Smooth muscle cell (in vitro differentiated cells): ENCODE data around the gene FAM222B. TPM values are rescaled to one million over a fixed set of nuclear protein-coding genes. Genes with fewer than 3 reads are reported as not detected.
A peak's percentile ranks its signal among the peaks of the same experiment; 100 is the strongest.

Experiments used
- DNase-seq: peaks from one replicate; lab custom pipeline; 2025; ENCODE audit not compliant: unreplicated experiment; lab: John Stamatoyannopoulos, UW
- H2AFZ ChIP-seq: fragments of 200-600 bp; sonication (generic); 2 replicates; pipeline ENCODE4 v1.6.0; 2016; ENCODE audit warnings: antibody characterized with exemption, low read depth, mild to moderate bottlenecking
- H3F3A ChIP-seq: fragments of 200-600 bp; sonication (generic); 2 replicates; pipeline ENCODE4 v1.6.0; 2017; ENCODE audit warnings: antibody characterized with exemption, low read depth
- H3K27ac ChIP-seq: fragments of 200-600 bp; sonication (generic); 2 replicates; pipeline ENCODE4 v1.5.1; 2016; ENCODE audit warnings: low read depth, mild to moderate bottlenecking
- H3K27me3 ChIP-seq: fragments of 200-600 bp; sonication (generic); 2 replicates; pipeline ENCODE4 v1.6.1; 2016; ENCODE audit warnings: low read depth, mild to moderate bottlenecking
- H3K36me3 ChIP-seq: fragments of 200-600 bp; sonication (generic); 2 replicates; pipeline ENCODE4 v1.5.1; 2016; ENCODE audit warnings: low read depth
- H3K4me1 ChIP-seq: fragments of 200-600 bp; sonication (generic); 2 replicates; pipeline ENCODE4 v1.5.1; 2016; ENCODE audit warnings: low read depth
- H3K4me2 ChIP-seq: fragments of 200-600 bp; sonication (generic); 2 replicates; pipeline ENCODE4 v1.6.0; 2016; ENCODE audit warnings: mild to moderate bottlenecking
- H3K4me3 ChIP-seq: fragments of 200-600 bp; sonication (generic); 2 replicates; pipeline ENCODE4 v1.5.1; 2016; ENCODE audit warnings: mild to moderate bottlenecking
- H3K79me2 ChIP-seq: fragments of 200-600 bp; sonication (generic); 2 replicates; pipeline ENCODE4 v1.6.0; 2016; ENCODE audit warnings: low read depth, mild to moderate bottlenecking
- H3K9ac ChIP-seq: fragments of 200-600 bp; sonication (generic); 2 replicates; pipeline ENCODE4 v1.6.0; 2016; ENCODE audit warnings: low read depth
- H3K9me3 ChIP-seq: fragments of 200-600 bp; sonication (generic); replicated peaks from 2 replicates; pipeline ENCODE4 v1.5.1; 2016; ENCODE audit warnings: low read depth
- H4K20me1 ChIP-seq: fragments of 200-600 bp; sonication (generic); 2 replicates; pipeline ENCODE4 v1.6.0; 2016; ENCODE audit warnings: low read depth
- CTCF ChIP-seq: fragments of 200-600 bp; sonication (generic); IDR thresholded peaks from 2 replicates; pipeline ENCODE4 v1.5.1; 2017; ENCODE audit warnings: borderline replicate concordance, mild to moderate bottlenecking, antibody characterized with exemption; ENCODE audit not compliant: insufficient read depth, poor library complexity, severe bottlenecking
- WGBS: methylation state at CpG from one replicate; pipeline ENCODE4 v1.1.7; 2016; ENCODE audit warnings: low lambda C conversion rate; 5-methylcytosine and 5-hydroxymethylcytosine counted together
- polyA plus RNA-seq: library from polyadenylated mRNA; unstranded; fragments of >200 nt; fragmentation: Nextera tagmentation; extraction: Ambion mirVana; gene quantifications from 2 replicates; pipeline ENCODE4 v1.2.1, GENCODE V29; 2016
- total RNA-seq: library from RNA; depleted of rRNA; stranded (reverse); fragments of >200 nt; gene quantifications from 2 replicates; pipeline ENCODE4 v1.2.3, GENCODE V29; 2014

FAM222B gene
- total and polyA plus RNA-seq, 2 experiments from 2014 or later, result 20.5 to 28.0 TPM

- H3K9ac ChIP-seq, result no peak overlapping the region
- H3K9me3 ChIP-seq, result no peaks in the 10 kb centered on the region
- no peaks in the 10 kb centered on the region for H3K27me3 ChIP-seq
- H3K36me3 ChIP-seq, result no peaks in the 10 kb centered on the region
- H3F3A ChIP-seq, result no peaks in the 10 kb centered on the region
- H4K20me1 ChIP-seq, result peaks cover 48% of the 10 kb centered on the region
- WGBS, result 94% methylated on average over 3 of the region's 3 CpGs
- no peak overlapping the region for H2AFZ ChIP-seq
- no peaks in the 10 kb centered on the region for H3K4me1 ChIP-seq
- no peak overlapping the region for H3K27ac ChIP-seq
- no peak overlapping the region for H3K4me3 ChIP-seq
- H3K4me2 ChIP-seq, result no peak overlapping the region
- DNase-seq, result no peak
- no peak for TF ChIP-seq CTCF
- peaks cover 84% of the 10 kb centered on the region for H3K79me2 ChIP-seq
Observed at GRCh38 chr17:28818819-28819221, 23.8 kb downstream of the FAM222B start.

GRCh38 chr17:28816540-28816939, 26.1 kb downstream of the FAM222B start:
- Histone ChIP-seq H3K79me2 (peaks cover 78% of the 10 kb centered on the region), H3K27me3 (no peaks in the 10 kb centered on the region), H3K9me3 (no peaks in the 10 kb centered on the region), H3K4me1 (peaks cover 4% of the 10 kb centered on the region), H3K4me3 (no peak overlapping the region), H3K27ac (no peak overlapping the region), H3K4me2 (no peak overlapping the region), H3K9ac (no peak overlapping the region), H4K20me1 (peaks cover 33% of the 10 kb centered on the region), H3K36me3 (no peaks in the 10 kb centered on the region), H3F3A (peaks cover 3% of the 10 kb centered on the region), H2AFZ (no peak overlapping the region)
- no peak for DNase-seq
- 96% methylated on average over 4 of the region's 4 CpGs for WGBS
- no peak for TF ChIP-seq CTCF

DNA sequence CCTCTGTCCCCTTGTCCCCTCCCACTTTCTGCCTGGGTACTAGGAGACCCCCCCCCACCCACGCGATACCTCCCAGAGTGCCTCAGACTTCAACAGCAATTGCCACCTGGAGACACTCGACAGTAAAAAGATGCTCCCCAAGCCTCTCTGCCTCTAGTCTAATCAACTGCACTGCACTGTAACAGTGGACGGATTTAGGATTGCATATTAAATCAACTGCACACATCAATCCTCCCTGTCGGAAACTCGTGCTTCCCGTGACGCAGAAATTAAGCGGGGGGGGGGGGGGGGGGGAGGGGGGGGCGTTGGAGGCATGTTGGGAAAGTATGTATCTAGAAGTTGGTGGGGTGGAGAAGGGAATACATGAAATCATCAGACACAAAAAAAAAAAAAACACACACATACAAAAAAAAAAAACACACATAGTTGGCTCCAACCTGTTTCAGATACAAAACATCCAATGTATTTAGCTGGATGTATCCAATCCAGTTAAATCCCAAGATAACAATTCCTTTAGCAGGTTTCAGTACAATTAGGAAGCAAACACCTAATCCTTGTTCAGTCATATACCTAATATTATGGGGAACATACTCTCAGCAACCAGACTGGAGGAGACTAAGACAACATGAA, 29.7 kb downstream of the FAM222B start:
- Histone ChIP-seq H3K4me2 (peak overlapping the region; percentile 84), H3K9me3 (no peaks in the 10 kb centered on the region), H3K4me3 (peak overlapping the region; percentile 89), H3K9ac (peak overlapping the region; percentile 96), H3K27me3 (no peaks in the 10 kb centered on the region), H2AFZ (peak overlapping the region; percentile 89), H4K20me1 (peaks cover 38% of the 10 kb centered on the region), H3K4me1 (peaks cover 19% of the 10 kb centered on the region), H3K27ac (peak overlapping the region; percentile 97), H3F3A (peaks cover 6% of the 10 kb centered on the region), H3K79me2 (peaks cover 65% of the 10 kb centered on the region), H3K36me3 (no peaks in the 10 kb centered on the region)
- WGBS, result 0% methylated on average over 2 of the region's 10 CpGs
- no peak for TF ChIP-seq CTCF
- no peak for DNase-seq

DNA sequence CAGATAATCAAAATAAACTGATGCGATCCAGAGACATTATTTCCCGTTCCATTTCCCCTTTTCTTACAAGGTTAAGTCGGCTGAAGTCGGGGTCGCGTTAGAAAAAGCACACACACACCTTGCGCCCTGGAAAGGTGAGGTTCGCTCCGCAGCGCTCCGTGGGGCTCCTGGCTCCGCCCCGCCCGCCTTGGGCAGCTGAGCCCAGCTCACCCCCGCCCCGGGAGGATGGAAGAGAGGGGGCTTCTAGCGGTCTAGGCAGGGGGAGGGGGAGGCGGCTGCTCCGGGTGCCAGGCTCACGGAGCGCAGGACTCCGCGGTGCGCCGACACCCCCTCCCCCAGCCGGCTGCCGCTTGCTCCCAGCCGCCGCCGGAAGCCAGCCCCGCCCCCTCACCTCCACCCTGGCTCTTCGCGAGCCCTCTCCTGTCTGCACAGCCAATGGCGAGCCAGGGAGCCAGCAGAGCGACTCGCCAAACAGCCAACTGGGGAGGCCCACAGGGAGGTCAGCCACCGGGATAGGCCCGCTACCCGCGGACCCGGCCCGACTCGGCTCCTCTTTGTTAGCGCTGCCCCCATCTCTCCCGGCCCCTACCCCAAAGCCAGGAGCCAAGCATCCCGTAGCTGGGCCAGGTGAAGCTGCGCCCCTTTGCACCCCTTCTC, 30.4 kb downstream of the FAM222B start:
- peak; percentile 83 for DNase-seq
- Histone ChIP-seq H3K27me3 (no peaks in the 10 kb centered on the region), H3F3A (peaks cover 12% of the 10 kb centered on the region), H2AFZ (peak overlapping the region; percentile 89), H3K79me2 (peaks cover 60% of the 10 kb centered on the region), H3K36me3 (no peaks in the 10 kb centered on the region), H3K9me3 (no peaks in the 10 kb centered on the region), H3K27ac (peak overlapping the region; percentile 97), H3K4me2 (peak overlapping the region; percentile 84), H4K20me1 (peaks cover 43% of the 10 kb centered on the region), H3K9ac (peak overlapping the region; percentile 96), H3K4me3 (peak overlapping the region; percentile 89), H3K4me1 (peaks cover 22% of the 10 kb centered on the region)
- WGBS, result 2% methylated on average over 27 of the region's 47 CpGs
- TF ChIP-seq CTCF, result no peak
